Activated CD4-positive, alpha-beta T cell treated with anti-CD3 and anti-CD28 coated beads, Interleukin-2, amount 50 U/mL, for 24 hours (primary cell): ENCODE measurements around the gene ADORA1.

Source experiments
- DNase-seq, 2 donors: peaks; one replicate each; pipeline ENCODE4 v3.0.0-alpha.2; 2020; ENCODE audit warnings: low read depth in 1 of 2, low spot score in 1 of 2

The ADORA1 gene

GRCh38 chr1:203184467-203184866 lies 56.9 kb downstream of the ADORA1 start:
- DNase-seq: no peak

DNA sequence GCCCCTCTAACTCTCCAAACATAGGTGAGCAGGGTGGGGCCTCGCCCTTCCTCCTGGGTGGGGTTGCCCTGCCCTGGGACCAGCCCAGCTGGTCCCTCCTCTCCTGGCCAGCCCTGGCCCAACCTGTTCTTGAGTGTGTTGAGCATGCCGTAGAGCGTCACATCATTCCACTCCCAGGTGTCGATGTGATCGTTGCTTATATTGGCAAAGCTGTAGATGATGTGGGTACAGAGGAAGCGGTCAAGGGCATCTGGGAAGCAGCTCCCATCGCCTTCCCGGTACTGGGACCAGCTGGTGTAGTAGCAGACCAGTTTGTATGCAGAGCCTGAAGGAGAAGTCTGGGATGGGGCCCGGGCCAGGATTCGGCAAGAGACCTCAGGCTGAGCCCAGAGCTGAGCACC lies 57.5 kb downstream of the ADORA1 start:
- DNase-seq: no peak

DNA sequence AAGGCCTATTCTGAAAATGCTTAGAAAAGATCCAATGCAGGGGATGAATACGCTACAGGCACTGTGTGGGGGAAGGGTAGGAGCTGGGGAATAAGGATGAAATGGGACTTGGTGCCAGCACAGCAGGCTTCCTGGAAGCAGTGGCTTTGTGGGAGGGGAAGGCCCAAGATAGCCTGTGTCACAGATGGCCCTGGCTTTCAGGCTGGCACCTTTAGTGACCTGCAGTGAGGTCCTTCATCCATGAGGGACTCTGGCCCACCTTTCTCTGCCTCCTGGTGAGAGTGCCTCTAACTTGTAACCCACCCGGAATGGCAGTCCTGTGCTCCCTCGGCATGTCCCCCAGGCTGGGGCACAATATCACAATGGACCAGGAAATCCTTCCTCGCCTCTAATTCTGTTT lies 58.1 kb downstream of the ADORA1 start:
- DNase-seq: no peak

DNA sequence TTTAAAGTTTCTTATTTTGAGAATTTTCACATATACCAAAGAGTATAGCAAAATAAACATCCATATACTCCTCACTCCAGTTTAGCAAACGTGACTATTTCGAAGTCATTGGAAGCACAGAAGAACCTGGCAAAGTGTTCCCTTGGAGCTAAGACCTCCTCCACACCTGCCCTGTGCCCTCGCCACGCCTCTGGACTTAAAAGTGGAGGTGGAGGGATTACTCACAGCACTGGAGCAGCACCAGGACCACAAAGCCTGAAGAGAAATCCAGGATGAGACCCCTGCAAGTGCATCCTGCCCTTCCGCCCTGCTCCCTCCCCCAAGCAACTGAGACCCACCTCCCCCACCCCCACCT lies 58.5 kb downstream of the ADORA1 start:
- DNase-seq: no peak

- no peak for DNase-seq
These were observed 59.1 kb downstream of the ADORA1 start, which contains the start of gene CHI3L1 for GRCh38 chr1:203186446-203187303. TSS of gene CHI3L1 (minus strand) at chr1:203186704. CDS start at chr1:203186623, 81 bp downstream.

- no peak for DNase-seq
These were observed 59.8 kb downstream of the ADORA1 start for GRCh38 chr1:203187304-203187685.

DNA sequence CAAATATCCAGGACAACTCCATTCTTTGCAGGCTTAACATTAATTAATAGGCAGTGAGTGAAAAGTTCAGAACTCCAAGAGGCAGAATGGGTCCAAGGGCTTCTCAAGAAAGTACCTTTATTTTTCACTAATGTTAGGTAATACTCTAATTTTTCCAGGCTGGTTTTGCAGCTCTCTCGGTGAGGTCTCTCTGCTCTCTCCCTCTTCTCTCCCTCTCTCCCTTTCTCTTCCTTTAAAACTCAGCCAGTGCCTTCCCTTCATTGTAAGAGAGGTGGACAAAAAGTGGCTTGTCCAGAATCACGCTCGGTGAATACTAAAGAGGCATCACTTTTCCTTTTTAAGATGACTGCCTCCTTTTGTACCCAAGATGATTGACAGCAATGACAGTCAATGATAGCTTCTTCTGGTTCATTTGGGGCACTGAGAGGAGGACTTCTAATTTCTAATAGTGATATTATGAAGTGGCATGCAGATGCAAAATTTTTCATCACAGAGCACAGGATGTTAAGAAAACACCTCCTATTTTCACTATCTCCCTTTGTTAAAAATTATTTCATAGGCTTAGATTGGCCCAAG lies 60.3 kb downstream of the ADORA1 start:
- no peak for DNase-seq

GRCh38 chr1:203188686-203189232 lies 61.2 kb downstream of the ADORA1 start:
- DNase-seq: no peak

- no peak for DNase-seq
These were observed 62.4 kb downstream of the ADORA1 start for GRCh38 chr1:203189951-203190352.

- no peak for DNase-seq
These were observed 63.4 kb downstream of the ADORA1 start for GRCh38 chr1:203190949-203191348.

GRCh38 chr1:203196371-203196770 lies 68.8 kb downstream of the ADORA1 start:
- DNase-seq: no peak

GRCh38 chr1:203197625-203198024 lies 70.1 kb downstream of the ADORA1 start:
- no peak for DNase-seq

- no peak for DNase-seq
These were observed 71.5 kb downstream of the ADORA1 start for GRCh38 chr1:203199002-203199401.

GRCh38 chr1:203199481-203199815 lies 71.9 kb downstream of the ADORA1 start:
- no peak for DNase-seq

DNA sequence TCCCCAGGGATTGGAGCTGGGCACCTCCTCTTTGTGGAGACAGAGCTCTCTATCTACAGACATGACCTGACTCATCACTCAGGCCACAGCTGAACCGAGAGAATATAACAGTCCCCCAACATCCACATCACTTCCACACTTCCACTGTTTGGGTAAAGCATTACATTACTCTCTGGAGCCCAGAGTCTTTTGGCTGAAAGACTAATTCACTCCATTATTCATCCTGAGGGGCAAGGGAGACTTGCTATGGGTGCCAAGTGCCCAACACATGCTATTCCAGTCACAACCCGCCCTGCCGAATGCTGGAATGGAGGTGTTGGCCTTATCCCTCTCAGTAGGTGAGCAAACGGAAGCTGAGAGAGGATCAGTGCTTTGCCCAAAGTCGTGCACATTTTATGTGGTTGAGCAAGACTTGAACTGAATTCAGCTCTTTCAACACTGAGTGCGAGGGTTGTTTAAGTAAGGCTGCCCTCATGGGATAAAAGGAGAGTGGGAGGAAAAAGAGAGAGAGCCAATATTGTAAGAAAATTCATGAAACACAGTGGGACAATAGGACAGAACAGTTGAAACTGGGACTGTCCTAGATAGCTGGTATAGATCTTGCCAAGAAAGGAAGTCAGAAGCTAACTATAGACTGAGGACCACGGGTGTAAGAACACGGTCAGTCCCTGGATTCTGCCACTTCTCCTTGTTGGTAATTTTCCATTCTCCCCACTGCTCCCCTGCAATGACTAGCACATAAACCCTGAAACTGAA lies 72.5 kb downstream of the ADORA1 start:
- DNase-seq: no peak

- no peak for DNase-seq
These were observed 73.4 kb downstream of the ADORA1 start for GRCh38 chr1:203200916-203201315.

- DNase-seq: no peak
These were observed 74.1 kb downstream of the ADORA1 start for GRCh38 chr1:203201516-203202205.

GRCh38 chr1:203202431-203203245 lies 75.1 kb downstream of the ADORA1 start:
- DNase-seq: no peak

GRCh38 chr1:203204756-203205155 lies 77.2 kb downstream of the ADORA1 start:
- no peak for DNase-seq

GRCh38 chr1:203206129-203206687 lies 78.7 kb downstream of the ADORA1 start:
- DNase-seq: no peak
